VCaP (cell line): Measurements from ENCODE around the gene TVP23A.
"Not testable (repeated sequence)": the region's sequence is repeated elsewhere in the genome, so short reads cannot be mapped to it uniquely, and the experiment has no call there.

Source experiments
- H3K27ac ChIP-seq: fragments of 450-650 bp; 2 replicates; pipeline ENCODE4 v1.5.1; 2017
- CTCF ChIP-seq: fragments of 450-650 bp; conservative IDR thresholded peaks from 2 replicates; pipeline ENCODE4 v1.5.1; 2017; ENCODE audit warnings: mild to moderate bottlenecking, moderate library complexity

The TVP23A gene

GRCh38 chr16:10836174-10836853 is 17.7 kb upstream of the TVP23A start:
- TF ChIP-seq CTCF: no peak
- no peak overlapping the region for H3K27ac ChIP-seq

- H3K27ac ChIP-seq: no peak overlapping the region
- no peak for TF ChIP-seq CTCF
Observed at GRCh38 chr16:10835281-10835931, 16.8 kb upstream of the TVP23A start.

GRCh38 chr16:10834766-10835165 is 16.2 kb upstream of the TVP23A start:
- TF ChIP-seq CTCF: no peak
- H3K27ac ChIP-seq: no peak overlapping the region

- TF ChIP-seq CTCF: no peak
Observed at GRCh38 chr16:10834130-10834529, 15.5 kb upstream of the TVP23A start.

GRCh38 chr16:10833271-10833670 is 14.7 kb upstream of the TVP23A start:
- H3K27ac ChIP-seq: no peak overlapping the region
- TF ChIP-seq CTCF: no peak

More at GRCh38 chr16:10834130-10834529, 15.5 kb upstream of the TVP23A start:
- no peak overlapping the region for H3K27ac ChIP-seq

- H3K27ac ChIP-seq: no peak overlapping the region
- TF ChIP-seq CTCF: no peak
Observed at GRCh38 chr16:10831894-10832886, 13.6 kb upstream of the TVP23A start.

- not testable (repeated sequence) for H3K27ac ChIP-seq
Observed at GRCh38 chr16:10830240-10830639, 11.6 kb upstream of the TVP23A start.

GRCh38 chr16:10829390-10830098 is 10.9 kb upstream of the TVP23A start:
- peak overlapping the region; percentile 70 for H3K27ac ChIP-seq
